ENCODE results near the gene BACH2.
"Not testable (repeated sequence)": the region's sequence is repeated elsewhere in the genome, so short reads cannot be mapped to it uniquely, and the experiment has no call there.

Gene BACH2

DNA sequence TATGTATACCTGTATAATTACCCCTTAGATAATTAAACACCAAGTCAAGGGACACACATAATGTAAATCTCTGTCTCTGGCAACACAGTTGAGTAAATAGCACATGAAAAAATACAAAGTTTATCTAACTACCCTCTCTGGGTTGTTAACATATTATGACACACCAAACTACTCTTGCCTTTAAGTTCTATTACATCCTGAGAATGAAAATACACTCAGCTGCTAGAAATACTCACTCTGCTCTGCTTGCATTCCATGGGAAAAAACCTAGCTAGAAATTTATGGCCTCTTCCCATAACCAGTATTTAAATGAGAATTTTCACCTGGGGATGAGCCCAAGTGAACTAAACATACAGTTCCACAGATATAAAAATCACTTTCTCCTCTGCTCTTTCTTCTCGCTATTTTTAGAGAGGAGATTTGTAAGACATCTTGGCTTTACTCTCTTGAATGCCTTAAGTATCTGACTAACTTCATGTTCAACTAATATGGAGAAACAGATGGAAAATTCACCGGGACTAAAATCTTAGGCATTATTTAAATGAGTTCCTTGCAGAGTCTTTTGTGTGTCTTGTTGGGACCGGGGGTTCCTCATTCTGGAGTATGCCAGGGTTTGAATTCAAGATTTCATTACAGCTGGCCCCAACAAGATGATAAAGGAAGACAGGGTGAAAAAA, 261.5 kb downstream of the BACH2 start:
- Mint-ChIP-seq H3K36me3 (ENCODE audit: low read depth) (peaks cover 19% of the 10 kb centered on the region), H3K4me1 (no peaks in the 10 kb centered on the region), H3K4me3 (no peak overlapping the region), H3K9me3 (peaks cover 21% of the 10 kb centered on the region), H3K27me3 (ENCODE audit: low read depth, poor library complexity) (no peaks in the 10 kb centered on the region), H3K27ac (no peak overlapping the region)
- TF ChIP-seq CTCF (IDR thresholded peaks at IDR 0.05): no peak
- no peak for DNase-seq

GRCh38 chr6:90033746-90034271, 262.8 kb downstream of the BACH2 start:
- no peak for DNase-seq
- no peak overlapping the region for H3K4me3 Mint-ChIP-seq
- no peak for TF ChIP-seq CTCF (IDR thresholded peaks at IDR 0.05)
- peaks cover 4% of the 10 kb centered on the region for H3K27me3 Mint-ChIP-seq (ENCODE audit: low read depth, poor library complexity)
- peaks cover 17% of the 10 kb centered on the region for H3K36me3 Mint-ChIP-seq (ENCODE audit: low read depth)
- H3K27ac Mint-ChIP-seq: no peak overlapping the region
- H3K4me1 Mint-ChIP-seq: peaks cover 3% of the 10 kb centered on the region
- peaks cover 17% of the 10 kb centered on the region for H3K9me3 Mint-ChIP-seq

GRCh38 chr6:90032489-90033212, 264.0 kb downstream of the BACH2 start:
- not testable (repeated sequence) for H3K4me3 Mint-ChIP-seq; H3K27me3 Mint-ChIP-seq (ENCODE audit: low read depth, poor library complexity); DNase-seq; H3K9me3 Mint-ChIP-seq; H3K4me1 Mint-ChIP-seq; H3K27ac Mint-ChIP-seq
- H3K36me3 Mint-ChIP-seq (ENCODE audit: low read depth): peaks cover 10% of the 10 kb centered on the region

- Mint-ChIP-seq H3K4me3 (no peak overlapping the region), H3K4me1 (peaks cover 22% of the 10 kb centered on the region), H3K27ac (no peak overlapping the region), H3K9me3 (peaks cover 7% of the 10 kb centered on the region), H3K36me3 (ENCODE audit: low read depth) (peaks cover 8% of the 10 kb centered on the region), H3K27me3 (ENCODE audit: low read depth, poor library complexity) (peaks cover 4% of the 10 kb centered on the region)
- no peak for DNase-seq
- no peak for TF ChIP-seq CTCF (IDR thresholded peaks at IDR 0.05)
These were observed 267.5 kb downstream of the BACH2 start for GRCh38 chr6:90028995-90029635.

- Mint-ChIP-seq H3K9me3 (peaks cover 4% of the 10 kb centered on the region), H3K4me3 (no peak overlapping the region), H3K27ac (no peak overlapping the region), H3K36me3 (ENCODE audit: low read depth) (peaks cover 5% of the 10 kb centered on the region), H3K4me1 (peaks cover 22% of the 10 kb centered on the region), H3K27me3 (ENCODE audit: low read depth, poor library complexity) (peaks cover 4% of the 10 kb centered on the region)
- DNase-seq: no peak
- TF ChIP-seq CTCF (IDR thresholded peaks at IDR 0.05): no peak
These were observed 268.4 kb downstream of the BACH2 start for GRCh38 chr6:90028066-90028778.

- peaks cover 22% of the 10 kb centered on the region for H3K4me1 Mint-ChIP-seq
- no peak overlapping the region for H3K4me3 Mint-ChIP-seq
- H3K27ac Mint-ChIP-seq: no peak overlapping the region
- H3K36me3 Mint-ChIP-seq (ENCODE audit: low read depth): peaks cover 5% of the 10 kb centered on the region
- no peak for DNase-seq
- no peak for TF ChIP-seq CTCF (IDR thresholded peaks at IDR 0.05)
- H3K9me3 Mint-ChIP-seq: no peaks in the 10 kb centered on the region
- peaks cover 4% of the 10 kb centered on the region for H3K27me3 Mint-ChIP-seq (ENCODE audit: low read depth, poor library complexity)
These were observed 270.4 kb downstream of the BACH2 start for GRCh38 chr6:90026216-90026615.

All from nephron progenitor cell (in vitro differentiated cells).